ENCODE measurements around the gene NEDD4L.

Gene NEDD4L

GRCh38 chr18:58180738-58181353 lies 136.8 kb downstream of the NEDD4L start:
- peak; percentile 30 to 54 (median 45) for DNase-seq (ENCODE audit: low read depth in 3 of 3)

GRCh38 chr18:58181988-58182387 lies 138.0 kb downstream of the NEDD4L start:
- DNase-seq (ENCODE audit: low read depth in 3 of 3) = no peak

GRCh38 chr18:58183226-58183625 lies 139.2 kb downstream of the NEDD4L start:
- DNase-seq (ENCODE audit: low read depth in 3 of 3) = no peak

- no peak for DNase-seq (ENCODE audit: low read depth in 3 of 3)
Measured at GRCh38 chr18:58186258-58186948, 142.4 kb downstream of the NEDD4L start.

GRCh38 chr18:58187674-58188073 lies 143.6 kb downstream of the NEDD4L start:
- no peak for DNase-seq (ENCODE audit: low read depth in 3 of 3)

- no peak for DNase-seq (ENCODE audit: low read depth in 3 of 3)
Measured at GRCh38 chr18:58188996-58189395, 145.0 kb downstream of the NEDD4L start.

- DNase-seq (ENCODE audit: low read depth in 3 of 3) = no peak
Measured at GRCh38 chr18:58190842-58191530, 147.0 kb downstream of the NEDD4L start.

GRCh38 chr18:58191626-58192025 lies 147.6 kb downstream of the NEDD4L start:
- DNase-seq (ENCODE audit: low read depth in 3 of 3) = no peak

- no peak for DNase-seq (ENCODE audit: low read depth in 3 of 3)
Measured at GRCh38 chr18:58192519-58192918, 148.5 kb downstream of the NEDD4L start.

GRCh38 chr18:58194028-58194427 lies 150.0 kb downstream of the NEDD4L start:
- DNase-seq (ENCODE audit: low read depth in 3 of 3) = no peak

GRCh38 chr18:58195278-58195765 lies 151.3 kb downstream of the NEDD4L start:
- DNase-seq (ENCODE audit: low read depth in 3 of 3) = peak in 1 of 3 experiments; percentile 11

- DNase-seq (ENCODE audit: low read depth in 3 of 3) = no peak
Measured at GRCh38 chr18:58196164-58196563, 152.1 kb downstream of the NEDD4L start.

- DNase-seq (ENCODE audit: low read depth in 3 of 3) = no peak
Measured at GRCh38 chr18:58196881-58197872, 153.2 kb downstream of the NEDD4L start.

GRCh38 chr18:58201268-58201667 lies 157.2 kb downstream of the NEDD4L start:
- no peak for DNase-seq (ENCODE audit: low read depth in 3 of 3)

- DNase-seq (ENCODE audit: low read depth in 3 of 3) = no peak
Measured at GRCh38 chr18:58201733-58202730, 158.0 kb downstream of the NEDD4L start.

GRCh38 chr18:58204776-58205442 lies 160.9 kb downstream of the NEDD4L start:
- DNase-seq (ENCODE audit: low read depth in 3 of 3) = no peak

GRCh38 chr18:58205443-58206160 lies 161.6 kb downstream of the NEDD4L start:
- DNase-seq (ENCODE audit: low read depth in 3 of 3) = no peak

- no peak for DNase-seq (ENCODE audit: low read depth in 3 of 3)
Measured at GRCh38 chr18:58207520-58208152, 163.6 kb downstream of the NEDD4L start.

All from stimulated activated CD4-positive, alpha-beta T cell treated with anti-CD3 and anti-CD28 coated beads, TNF-alpha, amount 100 ng/mL, for 24 hours (primary cell).